ENCODE measurements around the gene SFXN5.

DNA sequence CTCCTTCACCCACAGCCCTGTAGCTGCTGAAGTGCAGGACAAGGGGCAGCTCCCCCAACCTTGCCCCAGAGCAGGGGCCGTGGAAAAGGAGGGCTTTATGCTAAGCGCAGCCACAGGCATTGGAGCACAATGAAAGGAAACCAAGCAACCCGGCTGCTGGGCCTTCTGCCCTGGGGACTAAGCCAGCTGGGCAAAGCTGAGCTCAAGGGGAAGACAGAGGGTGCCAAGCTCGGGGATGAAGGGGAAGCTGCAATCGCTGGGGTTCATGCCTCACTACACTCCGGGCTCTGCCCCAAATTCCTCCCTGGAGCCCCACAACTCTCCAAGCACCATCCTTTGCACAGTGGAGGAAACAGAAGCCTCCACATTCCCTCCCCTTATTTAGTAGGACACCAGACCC, 12.4 kb downstream of the SFXN5 start:
- TF ChIP-seq, protein P1, sequence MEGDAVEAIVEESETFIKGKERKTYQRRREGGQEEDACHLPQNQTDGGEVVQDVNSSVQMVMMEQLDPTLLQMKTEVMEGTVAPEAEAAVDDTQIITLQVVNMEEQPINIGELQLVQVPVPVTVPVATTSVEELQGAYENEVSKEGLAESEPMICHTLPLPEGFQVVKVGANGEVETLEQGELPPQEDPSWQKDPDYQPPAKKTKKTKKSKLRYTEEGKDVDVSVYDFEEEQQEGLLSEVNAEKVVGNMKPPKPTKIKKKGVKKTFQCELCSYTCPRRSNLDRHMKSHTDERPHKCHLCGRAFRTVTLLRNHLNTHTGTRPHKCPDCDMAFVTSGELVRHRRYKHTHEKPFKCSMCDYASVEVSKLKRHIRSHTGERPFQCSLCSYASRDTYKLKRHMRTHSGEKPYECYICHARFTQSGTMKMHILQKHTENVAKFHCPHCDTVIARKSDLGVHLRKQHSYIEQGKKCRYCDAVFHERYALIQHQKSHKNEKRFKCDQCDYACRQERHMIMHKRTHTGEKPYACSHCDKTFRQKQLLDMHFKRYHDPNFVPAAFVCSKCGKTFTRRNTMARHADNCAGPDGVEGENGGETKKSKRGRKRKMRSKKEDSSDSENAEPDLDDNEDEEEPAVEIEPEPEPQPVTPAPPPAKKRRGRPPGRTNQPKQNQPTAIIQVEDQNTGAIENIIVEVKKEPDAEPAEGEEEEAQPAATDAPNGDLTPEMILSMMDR (IDR thresholded peaks at IDR 0.05), result no peak
- no peak for TF ChIP-seq POLR2AphosphoS5 (IDR thresholded peaks at IDR 0.05)

Data from prostate gland (tissue), 2 donors.